ENCODE measurements around the gene TMEM163.

The TMEM163 gene

GRCh38 chr2:134693359-134694330, 25.2 kb downstream of the TMEM163 start:
- no peak for DNase-seq

- no peak for DNase-seq
Measured at GRCh38 chr2:134692499-134692898, 26.3 kb downstream of the TMEM163 start.

- no peak for DNase-seq
Measured at GRCh38 chr2:134690629-134691215, 28.1 kb downstream of the TMEM163 start.

- DNase-seq: no peak
Measured at GRCh38 chr2:134689315-134689714, 29.5 kb downstream of the TMEM163 start.

- DNase-seq: no peak
Measured at GRCh38 chr2:134685967-134686366, 32.8 kb downstream of the TMEM163 start.

- no peak for DNase-seq
Measured at GRCh38 chr2:134683561-134684112, 35.2 kb downstream of the TMEM163 start.

GRCh38 chr2:134682726-134683125, 36.1 kb downstream of the TMEM163 start:
- DNase-seq: no peak

GRCh38 chr2:134681201-134681600, 37.6 kb downstream of the TMEM163 start:
- no peak for DNase-seq

- DNase-seq: no peak
Measured at GRCh38 chr2:134679745-134680144, 39.1 kb downstream of the TMEM163 start.

- no peak for DNase-seq
Measured at GRCh38 chr2:134679294-134679693, 39.5 kb downstream of the TMEM163 start.

GRCh38 chr2:134677856-134678756, 40.7 kb downstream of the TMEM163 start:
- no peak for DNase-seq

GRCh38 chr2:134676960-134677359, 41.8 kb downstream of the TMEM163 start:
- DNase-seq: no peak

- DNase-seq: no peak
Measured at GRCh38 chr2:134675314-134675713, 43.5 kb downstream of the TMEM163 start.

- no peak for DNase-seq
Measured at GRCh38 chr2:134674687-134675086, 44.1 kb downstream of the TMEM163 start.

GRCh38 chr2:134671513-134671912, 47.3 kb downstream of the TMEM163 start:
- no peak for DNase-seq

- peak in 4 of 51 donors; percentile 2 to 35 (median 16) for DNase-seq
Measured at GRCh38 chr2:134670955-134671354, 47.8 kb downstream of the TMEM163 start.

GRCh38 chr2:134669731-134670669, 48.8 kb downstream of the TMEM163 start:
- peak in 2 of 51 donors; percentile 6 to 40 for DNase-seq

GRCh38 chr2:134668821-134669220, 50.0 kb downstream of the TMEM163 start:
- peak in 3 of 51 donors; percentile 5 to 61 (median 28) for DNase-seq

GRCh38 chr2:134667541-134667940, 51.3 kb downstream of the TMEM163 start:
- no peak for DNase-seq

GRCh38 chr2:134667081-134667480, 51.7 kb downstream of the TMEM163 start:
- no peak for DNase-seq

All from hypothalamus (tissue), 51 donors.